NCI-H2196 treated with DMSO at 0.1 percent for 48 hours (cell line): Measurements from ENCODE around the gene LCN1.
A peak's percentile ranks its signal among the peaks of the same experiment; 100 is the strongest.

Experiments
- DNase-seq: peaks from one replicate; lab custom pipeline; 2025; ENCODE audit not compliant: unreplicated experiment; lab: John Stamatoyannopoulos, UW

Gene LCN1

GRCh38 chr9:135488527-135488926 is 32.7 kb upstream of the LCN1 start:
- DNase-seq: no peak

GRCh38 chr9:135489188-135489906 is 31.9 kb upstream of the LCN1 start:
- DNase-seq: no peak

GRCh38 chr9:135490166-135490870 is 30.9 kb upstream of the LCN1 start:
- no peak for DNase-seq

GRCh38 chr9:135490980-135491464 is 30.2 kb upstream of the LCN1 start:
- no peak for DNase-seq

GRCh38 chr9:135491764-135492163 is 29.5 kb upstream of the LCN1 start:
- no peak for DNase-seq

- DNase-seq: no peak
Observed at GRCh38 chr9:135492886-135493669, 28.2 kb upstream of the LCN1 start.

DNA sequence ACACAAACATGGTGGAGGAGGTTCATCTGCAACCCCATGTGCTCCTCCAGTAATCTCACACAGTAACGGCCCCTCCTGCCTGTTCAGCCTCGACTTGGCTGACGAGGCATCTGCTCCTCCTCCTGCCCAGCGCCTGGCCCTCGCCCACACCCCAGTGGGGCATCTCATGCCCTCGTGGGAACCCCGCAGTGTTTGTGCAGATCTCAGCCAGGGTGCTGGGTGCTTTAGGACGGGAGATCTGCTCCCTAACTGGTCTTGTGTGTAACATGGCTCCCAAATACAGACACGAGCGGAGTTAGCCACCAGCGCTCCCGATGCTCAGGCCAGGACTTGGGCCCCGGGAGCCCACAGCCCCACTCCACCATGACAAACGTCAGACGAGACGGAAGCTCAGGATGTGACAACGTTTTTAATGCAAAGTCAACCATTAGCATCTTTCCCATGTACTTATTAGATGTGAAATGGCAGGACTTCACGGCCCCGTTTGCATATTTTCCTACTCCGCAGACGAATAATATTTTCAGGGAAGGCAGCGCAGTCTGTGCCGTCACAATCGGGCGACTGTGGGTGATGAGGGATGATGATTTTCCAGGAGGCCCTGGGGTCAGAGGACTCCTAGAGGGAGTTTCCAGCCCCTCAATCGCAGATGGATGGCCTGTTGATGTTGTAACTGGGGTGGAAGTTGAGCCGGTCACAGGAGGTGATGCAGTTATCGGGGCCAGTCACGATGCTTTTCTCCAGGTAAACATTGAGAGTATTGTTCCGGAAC is 26.3 kb upstream of the LCN1 start:
- DNase-seq: no peak

GRCh38 chr9:135498381-135499126 is 22.7 kb upstream of the LCN1 start:
- DNase-seq: no peak

- peak; percentile 54 for DNase-seq
Observed at GRCh38 chr9:135499326-135500070, 21.7 kb upstream of the LCN1 start.

GRCh38 chr9:135500071-135500524 is 21.1 kb upstream of the LCN1 start:
- no peak for DNase-seq

GRCh38 chr9:135500525-135501260 is 20.5 kb upstream of the LCN1 start, which contains the start of gene MRPS2:
TSS of gene MRPS2 (plus strand) at chr9:135500682. CDS start at chr9:135500711, 29 bp downstream.
- peak; percentile 59 for DNase-seq

DNA sequence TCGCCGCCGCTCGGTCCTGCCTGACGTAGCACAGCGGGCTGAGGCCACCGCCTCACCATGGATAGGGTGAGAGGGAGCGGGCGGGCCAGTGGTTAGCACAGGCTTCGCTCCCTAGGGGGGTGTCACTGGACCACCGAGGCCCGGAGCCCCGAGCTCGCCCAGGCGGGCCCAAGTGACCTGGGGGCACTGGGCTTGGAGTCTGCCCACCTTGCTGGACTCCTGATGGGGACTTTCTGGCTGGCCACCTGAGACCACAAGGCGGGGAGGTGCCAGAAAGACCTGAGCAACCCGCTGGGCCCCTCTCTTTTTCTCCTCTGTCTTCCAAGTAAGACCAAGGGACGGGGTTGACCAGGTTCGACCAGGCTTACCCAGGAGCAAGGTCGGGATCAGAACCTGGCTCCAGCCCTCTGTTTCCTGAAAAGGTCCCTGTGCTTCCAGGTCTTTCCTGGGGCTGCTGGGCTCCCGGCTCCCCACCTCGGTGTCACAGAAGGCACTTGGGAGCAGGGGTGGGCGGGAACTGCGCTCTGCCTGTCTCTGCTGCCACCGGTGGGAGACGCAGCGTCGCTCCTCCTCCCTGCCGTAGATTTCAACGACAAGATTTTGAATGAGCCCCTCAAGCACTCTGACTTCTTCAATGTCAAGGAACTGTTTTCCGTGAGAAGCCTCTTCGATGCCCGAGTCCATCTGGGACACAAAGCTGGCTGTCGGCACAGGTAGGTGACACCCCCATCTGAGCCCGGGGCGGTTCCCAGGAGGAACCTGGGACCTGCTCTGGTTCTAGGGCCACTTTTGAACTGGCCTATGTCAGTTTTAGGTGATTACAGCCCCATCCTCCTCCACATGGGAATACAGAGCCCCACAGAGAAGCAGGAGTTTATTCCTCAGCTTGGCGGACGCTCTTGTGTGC is 19.7 kb upstream of the LCN1 start:
- DNase-seq: no peak

GRCh38 chr9:135502168-135502872 is 18.9 kb upstream of the LCN1 start:
- DNase-seq: no peak

- DNase-seq: no peak
Observed at GRCh38 chr9:135502873-135503321, 18.3 kb upstream of the LCN1 start.

DNA sequence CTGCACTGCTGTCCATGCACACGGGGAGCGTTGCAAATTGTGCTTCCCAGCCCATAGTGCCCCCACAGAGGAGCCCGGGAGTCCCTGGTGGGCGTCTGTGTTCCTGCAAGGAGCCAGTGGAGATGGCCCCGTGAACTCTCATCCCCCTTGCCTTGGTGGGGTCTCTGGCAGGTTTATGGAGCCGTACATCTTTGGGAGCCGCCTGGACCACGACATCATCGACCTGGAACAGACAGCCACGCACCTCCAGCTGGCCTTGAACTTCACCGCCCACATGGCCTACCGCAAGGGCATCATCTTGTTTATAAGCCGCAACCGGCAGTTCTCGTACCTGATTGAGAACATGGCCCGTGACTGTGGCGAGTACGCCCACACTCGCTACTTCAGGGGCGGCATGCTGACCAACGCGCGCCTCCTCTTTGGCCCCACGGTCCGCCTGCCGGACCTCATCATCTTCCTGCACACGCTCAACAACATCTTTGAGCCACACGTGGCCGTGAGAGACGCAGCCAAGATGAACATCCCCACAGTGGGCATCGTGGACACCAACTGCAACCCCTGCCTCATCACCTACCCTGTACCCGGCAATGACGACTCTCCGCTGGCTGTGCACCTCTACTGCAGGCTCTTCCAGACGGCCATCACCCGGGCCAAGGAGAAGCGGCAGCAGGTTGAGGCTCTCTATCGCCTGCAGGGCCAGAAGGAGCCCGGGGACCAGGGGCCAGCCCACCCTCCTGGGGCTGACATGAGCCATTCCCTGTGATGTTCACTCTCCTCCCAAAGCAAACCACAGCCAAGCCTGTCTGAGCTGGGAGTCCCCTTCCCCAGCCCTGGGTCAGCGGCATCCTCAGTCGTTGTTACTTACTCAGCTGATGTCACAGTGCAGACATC is 17.6 kb upstream of the LCN1 start:
- DNase-seq: no peak
